ENCODE data around the gene ZNF536.

ZNF536 gene

DNA sequence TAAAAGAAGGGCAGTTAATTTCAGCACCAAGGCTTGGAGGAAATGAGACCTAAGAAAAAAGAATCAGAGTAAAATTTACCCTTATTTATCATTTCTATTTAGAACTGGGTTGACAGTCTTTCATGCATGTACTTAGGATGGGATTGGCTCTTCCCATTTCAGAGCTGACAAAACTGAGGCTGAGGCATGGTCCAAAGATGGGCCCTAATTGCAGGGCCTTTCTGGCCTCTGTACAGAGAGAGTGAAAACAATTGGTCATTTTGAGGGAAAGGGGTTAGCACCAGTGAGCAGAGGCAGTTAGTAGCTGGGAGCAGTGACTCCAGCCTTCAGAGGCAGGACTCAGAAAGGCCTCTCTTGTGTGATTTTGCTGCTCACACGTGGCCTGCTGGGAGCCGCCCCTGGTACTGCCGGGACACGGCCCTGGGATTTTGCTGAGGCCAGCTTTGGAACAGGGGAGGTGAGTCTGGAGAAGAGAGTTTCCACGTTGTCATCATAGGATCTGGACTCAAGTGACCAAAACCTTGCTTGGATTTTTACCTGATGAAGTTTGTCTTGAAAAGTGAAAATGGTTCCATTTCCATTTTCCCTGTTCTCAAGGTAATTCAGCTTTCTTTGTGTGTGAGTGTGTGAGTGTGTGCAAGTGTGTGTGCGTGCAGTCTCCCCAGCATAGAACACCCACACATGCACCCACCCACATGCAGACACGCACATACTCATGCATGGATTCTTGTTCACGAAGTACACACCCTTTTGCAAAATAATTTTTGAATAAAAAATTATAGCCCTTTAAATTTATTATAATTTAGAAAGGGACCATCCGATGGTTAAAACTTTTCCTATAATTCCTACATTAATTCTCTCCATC lies at the start of gene ZNF536:
TSS of gene ZNF536 (plus strand) at position 425 of the 865 bp plus-strand sequence. CDS start 71,179 bp downstream, outside the sequence.
- H3K4me3 ChIP-seq (ENCODE audit: low read length), result no peak within 1 kb of the TSS
- TF ChIP-seq, protein P1, sequence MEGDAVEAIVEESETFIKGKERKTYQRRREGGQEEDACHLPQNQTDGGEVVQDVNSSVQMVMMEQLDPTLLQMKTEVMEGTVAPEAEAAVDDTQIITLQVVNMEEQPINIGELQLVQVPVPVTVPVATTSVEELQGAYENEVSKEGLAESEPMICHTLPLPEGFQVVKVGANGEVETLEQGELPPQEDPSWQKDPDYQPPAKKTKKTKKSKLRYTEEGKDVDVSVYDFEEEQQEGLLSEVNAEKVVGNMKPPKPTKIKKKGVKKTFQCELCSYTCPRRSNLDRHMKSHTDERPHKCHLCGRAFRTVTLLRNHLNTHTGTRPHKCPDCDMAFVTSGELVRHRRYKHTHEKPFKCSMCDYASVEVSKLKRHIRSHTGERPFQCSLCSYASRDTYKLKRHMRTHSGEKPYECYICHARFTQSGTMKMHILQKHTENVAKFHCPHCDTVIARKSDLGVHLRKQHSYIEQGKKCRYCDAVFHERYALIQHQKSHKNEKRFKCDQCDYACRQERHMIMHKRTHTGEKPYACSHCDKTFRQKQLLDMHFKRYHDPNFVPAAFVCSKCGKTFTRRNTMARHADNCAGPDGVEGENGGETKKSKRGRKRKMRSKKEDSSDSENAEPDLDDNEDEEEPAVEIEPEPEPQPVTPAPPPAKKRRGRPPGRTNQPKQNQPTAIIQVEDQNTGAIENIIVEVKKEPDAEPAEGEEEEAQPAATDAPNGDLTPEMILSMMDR (conservative IDR thresholded peaks at IDR 0.05; ENCODE audit: low read length), result no peak
- DNase-seq (ENCODE audit: low read depth), result no peak

DNA sequence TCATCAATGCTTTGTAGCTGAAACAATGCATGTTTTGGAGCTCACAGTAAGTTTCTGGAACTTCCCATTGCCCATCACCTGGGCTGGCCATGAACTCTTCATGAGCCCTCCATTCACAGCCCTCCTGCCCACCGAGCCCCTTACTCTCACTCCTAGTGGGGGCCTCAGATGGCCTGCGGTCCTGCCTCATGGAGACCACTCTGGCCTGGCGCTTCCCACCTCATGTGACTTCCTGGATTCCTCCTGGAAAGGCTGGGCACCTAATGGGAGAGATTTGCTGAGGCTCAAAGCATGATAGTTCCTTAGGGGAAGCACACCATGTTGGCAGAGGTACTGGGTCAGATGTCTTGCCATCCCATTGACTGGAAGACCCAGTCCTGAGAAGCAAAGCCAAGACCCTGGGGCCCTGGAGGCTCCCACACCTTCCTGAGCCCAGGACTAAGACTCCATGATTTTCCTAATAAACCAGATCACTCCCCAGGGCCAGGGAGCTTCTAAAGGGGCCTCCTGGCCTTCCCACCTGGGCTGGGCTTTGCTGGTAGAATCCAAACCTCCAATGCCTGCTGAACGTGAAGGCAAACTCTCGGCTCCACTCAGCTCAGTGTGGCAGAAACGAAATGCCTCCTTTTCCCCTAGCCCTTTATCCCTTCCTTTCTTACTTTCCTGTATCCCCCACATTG lies 49.4 kb upstream of the ZNF536 start:
- H3K4me3 ChIP-seq (ENCODE audit: low read length), result no peak overlapping the region
- TF ChIP-seq, protein P1 (conservative IDR thresholded peaks at IDR 0.05; ENCODE audit: low read length), result no peak
- DNase-seq (ENCODE audit: low read depth), result no peak

GRCh38 chr19:30323904-30324303 lies 48.3 kb upstream of the ZNF536 start:
- DNase-seq (ENCODE audit: low read depth), result no peak
- TF ChIP-seq, protein P1 (conservative IDR thresholded peaks at IDR 0.05; ENCODE audit: low read length), result no peak
- H3K4me3 ChIP-seq (ENCODE audit: low read length), result no peak overlapping the region

GRCh38 chr19:30324982-30325381 lies 47.2 kb upstream of the ZNF536 start:
- H3K4me3 ChIP-seq (ENCODE audit: low read length), result no peak overlapping the region
- TF ChIP-seq, protein P1 (conservative IDR thresholded peaks at IDR 0.05; ENCODE audit: low read length), result no peak
- no peak for DNase-seq (ENCODE audit: low read depth)

GRCh38 chr19:30325676-30326392 lies 46.4 kb upstream of the ZNF536 start:
- no peak for DNase-seq (ENCODE audit: low read depth)
- H3K4me3 ChIP-seq (ENCODE audit: low read length), result no peak overlapping the region
- TF ChIP-seq, protein P1 (conservative IDR thresholded peaks at IDR 0.05; ENCODE audit: low read length), result no peak

- DNase-seq (ENCODE audit: low read depth), result no peak
- H3K4me3 ChIP-seq (ENCODE audit: low read length), result no peak overlapping the region
- TF ChIP-seq, protein P1 (conservative IDR thresholded peaks at IDR 0.05; ENCODE audit: low read length), result no peak
These were observed 45.8 kb upstream of the ZNF536 start for GRCh38 chr19:30326393-30326710.

All from AG10803 (cell line).